Prostate gland (tissue), 2 donors: ENCODE measurements around the gene SLC25A26. TPM values are rescaled to one million over a fixed set of nuclear protein-coding genes. Genes with fewer than 3 reads are reported as not detected.

Source experiments
- DNase-seq: peaks from one replicate; pipeline ENCODE4 v3.0.0-alpha.2; 2019; ENCODE audit warnings: low spot score
- H3K27ac ChIP-seq, 2 donors: fragments of 200-600 bp; sonication (generic); 2 replicates each; pipeline ENCODE4 v1.5.1; 2017 to 2019
- H3K27me3 ChIP-seq: fragments of 200-600 bp; sonication (generic); replicated peaks from 2 replicates; pipeline ENCODE4 v1.5.1; 2019; ENCODE audit not compliant: insufficient read depth
- H3K36me3 ChIP-seq, 2 donors: fragments of 200-600 bp; sonication (generic); 1 replicate in 1 of 2; 2 replicates in 1 of 2; pipeline versions ENCODE4 v1.5.1 to v1.8.1; 2017 to 2019
- H3K4me1 ChIP-seq: fragments of 200-600 bp; sonication (generic); replicated peaks from 2 replicates; pipeline ENCODE4 v1.5.1; 2019
- H3K4me3 ChIP-seq, 2 donors: fragments of 200-600 bp; sonication (generic); 2 replicates each; pipeline ENCODE4 v1.5.1; 2017 to 2019
- H3K9me3 ChIP-seq: fragments of 200-600 bp; sonication (generic); 2 replicates; pipeline ENCODE4 v1.5.1; 2017
- CTCF ChIP-seq, 4 experiments: fragments of 200-600 bp in 2 of 4; fragments of 450-650 bp in 2 of 4; sonication (generic) in 2 of 4; IDR thresholded peaks; 1 replicate in 3 of 4; 2 replicates in 1 of 4; pipeline ENCODE4 v1.5.1; 2016 to 2019; ENCODE audit warnings: antibody characterized with exemption in 4 of 4, mild to moderate bottlenecking in 2 of 4, moderate library complexity in 2 of 4
- POLR2A ChIP-seq: fragments of 450-650 bp; IDR thresholded peaks from one replicate; pipeline ENCODE4 v1.6.1; 2016; ENCODE audit warnings: antibody characterized with exemption, mild to moderate bottlenecking
- POLR2AphosphoS5 ChIP-seq: sonication (generic); formaldehyde crosslinking; IDR thresholded peaks from one replicate; pipeline ENCODE4 v1.6.1; 2017; ENCODE audit warnings: antibody characterized with exemption
- WGBS: methylation state at CpG from one replicate; pipeline ENCODE4 v1.1.5; 2018; 5-methylcytosine and 5-hydroxymethylcytosine counted together
- intact Hi-C: fragments of 100-400 bp; cut with DNase I; formaldehyde crosslinking; loops from one replicate; pipeline ENCODE4 v1.14.2; 2022
- total RNA-seq, 2 donors: library from RNA; depleted of rRNA; stranded (reverse); fragments of >200 nt; gene quantifications; one replicate each; pipeline ENCODE4 v1.1.0, GENCODE V29; 2016

The SLC25A26 gene
- total RNA-seq, 2 donors from 2014 or later, result 24.4 to 32.3 TPM

- TF ChIP-seq POLR2AphosphoS5 (no peak), CTCF (IDR thresholded peaks at IDR 0.05) (peak in 1 of 4 experiments; percentile 10), POLR2A (no peak)
These were observed 24.2 kb upstream of the SLC25A26 start for GRCh38 chr3:66196633-66197032.

GRCh38 chr3:66198437-66199088 lies 22.2 kb upstream of the SLC25A26 start:
- H3K27me3 ChIP-seq, result no peaks in the 10 kb centered on the region
- no peak overlapping the region for H3K4me3 ChIP-seq
- H3K36me3 ChIP-seq, result no peaks in the 10 kb centered on the region
- no peak for DNase-seq
- no peak overlapping the region for H3K27ac ChIP-seq
- intact Hi-C loops, result no loop called here
- no peak for TF ChIP-seq POLR2A
- no peak for TF ChIP-seq POLR2AphosphoS5
- no peak for TF ChIP-seq CTCF (IDR thresholded peaks at IDR 0.05)
- no peaks in the 10 kb centered on the region for H3K9me3 ChIP-seq
- 89% methylated on average over 7 of the region's 7 CpGs for WGBS
- H3K4me1 ChIP-seq, result no peaks in the 10 kb centered on the region

More at GRCh38 chr3:66196633-66197032, 24.2 kb upstream of the SLC25A26 start:
- Histone ChIP-seq H3K4me1 (no peaks in the 10 kb centered on the region), H3K27ac (no peak overlapping the region), H3K9me3 (no peaks in the 10 kb centered on the region), H3K36me3 (no peaks in the 10 kb centered on the region), H3K4me3 (no peak overlapping the region), H3K27me3 (no peaks in the 10 kb centered on the region)
- intact Hi-C loops, result no loop called here
- DNase-seq, result no peak

- 89% methylated on average over 1 of the region's 1 CpG for WGBS
- Histone ChIP-seq H3K4me1 (no peaks in the 10 kb centered on the region), H3K27ac (no peak overlapping the region), H3K4me3 (no peak overlapping the region), H3K27me3 (no peaks in the 10 kb centered on the region), H3K36me3 (no peaks in the 10 kb centered on the region), H3K9me3 (no peaks in the 10 kb centered on the region)
- no peak for DNase-seq
- TF ChIP-seq POLR2A, result no peak
- no peak for TF ChIP-seq CTCF (IDR thresholded peaks at IDR 0.05)
- TF ChIP-seq POLR2AphosphoS5, result no peak
- intact Hi-C loops, result no loop called here
These were observed 21.7 kb upstream of the SLC25A26 start for GRCh38 chr3:66199089-66199473.

- Histone ChIP-seq H3K27ac (no peak overlapping the region), H3K4me1 (no peaks in the 10 kb centered on the region), H3K9me3 (no peaks in the 10 kb centered on the region), H3K36me3 (no peaks in the 10 kb centered on the region), H3K27me3 (no peaks in the 10 kb centered on the region), H3K4me3 (no peak overlapping the region)
- no peak for DNase-seq
- intact Hi-C loops, result no loop called here
- 22% methylated on average over 3 of the region's 3 CpGs for WGBS
- no peak for TF ChIP-seq CTCF (IDR thresholded peaks at IDR 0.05)
- no peak for TF ChIP-seq POLR2A
- TF ChIP-seq POLR2AphosphoS5, result no peak
These were observed 20.7 kb upstream of the SLC25A26 start for GRCh38 chr3:66200147-66200546.

GRCh38 chr3:66200786-66201185 lies 20.0 kb upstream of the SLC25A26 start:
- intact Hi-C loops, result no loop called here
- Histone ChIP-seq H3K4me1 (no peaks in the 10 kb centered on the region), H3K36me3 (no peaks in the 10 kb centered on the region), H3K27me3 (no peaks in the 10 kb centered on the region), H3K4me3 (no peak overlapping the region), H3K9me3 (no peaks in the 10 kb centered on the region), H3K27ac (no peak overlapping the region)
- no peak for DNase-seq
- no peak for TF ChIP-seq POLR2A
- 59% methylated on average over 2 of the region's 2 CpGs for WGBS
